ENCODE measurements around the gene MPRIP.

The MPRIP gene

GRCh38 chr17:17035490-17035889 lies 6.8 kb upstream of the MPRIP start:
- no peak overlapping the region for H3K4me3 ChIP-seq (ENCODE audit: low read depth, low read length)
- no peak for TF ChIP-seq ZNF510 (tag by site-specific recombination; IDR thresholded peaks at IDR 0.05; ENCODE audit: insufficient replicate concordance)
- no peak for TF ChIP-seq ZNF26 (tag by site-specific recombination; IDR thresholded peaks at IDR 0.05)
- no peak for TF ChIP-seq ZNF324 (tag by site-specific recombination; IDR thresholded peaks at IDR 0.05)
- no peak for TF ChIP-seq ELK4 (IDR thresholded peaks at IDR 0.05; ENCODE audit: borderline replicate concordance, low read depth, low read length)
- TF ChIP-seq ZNF626 (tag by site-specific recombination; IDR thresholded peaks at IDR 0.05) = no peak
- TF ChIP-seq ZNF645 (tag by site-specific recombination; IDR thresholded peaks at IDR 0.05) = no peak
- no peak for TF ChIP-seq SP2 (tag by site-specific recombination; IDR thresholded peaks at IDR 0.05)
- no peak for TF ChIP-seq ZNF133 (tag by site-specific recombination; IDR thresholded peaks at IDR 0.05)
- H3K9me3 ChIP-seq (ENCODE audit: control insufficient read depth, insufficient read depth, low read depth, low read length) = no peaks in the 10 kb centered on the region
- no peaks in the 10 kb centered on the region for H3K4me1 ChIP-seq (ENCODE audit: control insufficient read depth, insufficient read depth, low read length)
- CTCF ChIA-PET = interaction anchor here (1.2 kb wide), 1 partner anchor 35 kb away, joined by 4 read pairs; no protein-coding TSS in a partner anchor
- POLR2A ChIA-PET = interaction anchor here (0.9 kb wide), 1 partner anchor 8 kb away, joined by 3 read pairs; no protein-coding TSS in a partner anchor
- H3K27ac ChIP-seq (ENCODE audit: extremely low read depth, low read depth, low read length) = no peak overlapping the region
- no peaks in the 10 kb centered on the region for H3K36me3 ChIP-seq (ENCODE audit: control insufficient read depth in 2 of 2, insufficient read depth in 1 of 2, low read length in 2 of 2)

GRCh38 chr17:17035920-17036523 lies 6.2 kb upstream of the MPRIP start:
- H3K9me3 ChIP-seq (ENCODE audit: control insufficient read depth, insufficient read depth, low read depth, low read length) = no peaks in the 10 kb centered on the region
- H3K27ac ChIP-seq (ENCODE audit: extremely low read depth, low read depth, low read length) = no peak overlapping the region
- no peak for TF ChIP-seq ZNF560 (tag by site-specific recombination; IDR thresholded peaks at IDR 0.05; ENCODE audit: borderline replicate concordance)
- TF ChIP-seq ZNF362 (tag by site-specific recombination; IDR thresholded peaks at IDR 0.05) = no peak
- no peak for TF ChIP-seq ZXDB (tag by site-specific recombination; IDR thresholded peaks at IDR 0.05)
- no peak for TF ChIP-seq ZNF677 (tag by site-specific recombination; IDR thresholded peaks at IDR 0.05)
- TF ChIP-seq ZSCAN30 (tag by site-specific recombination; IDR thresholded peaks at IDR 0.05) = no peak
- ChIA-PET POLR2A (no interaction called here), CTCF (interaction anchor here (0.6 to 1.2 kb wide), 2 partner anchors 10 to 36 kb away, joined by 3 to 4 read pairs; no protein-coding TSS in a partner anchor)
- no peak overlapping the region for H3K4me3 ChIP-seq (ENCODE audit: low read depth, low read length)
- H3K4me1 ChIP-seq (ENCODE audit: control insufficient read depth, insufficient read depth, low read length) = no peaks in the 10 kb centered on the region
- H3K36me3 ChIP-seq (ENCODE audit: control insufficient read depth in 2 of 2, insufficient read depth in 1 of 2, low read length in 2 of 2) = no peaks in the 10 kb centered on the region

- ChIA-PET CTCF (interaction anchor here (0.6 to 1.2 kb wide), 2 partner anchors 10 to 36 kb away, joined by 3 to 4 read pairs; no protein-coding TSS in a partner anchor), POLR2A (no interaction called here)
- H3K4me1 ChIP-seq (ENCODE audit: control insufficient read depth, insufficient read depth, low read length) = no peaks in the 10 kb centered on the region
- no peak overlapping the region for H3K27ac ChIP-seq (ENCODE audit: extremely low read depth, low read depth, low read length)
- H3K4me3 ChIP-seq (ENCODE audit: low read depth, low read length) = no peak overlapping the region
- no peaks in the 10 kb centered on the region for H3K9me3 ChIP-seq (ENCODE audit: control insufficient read depth, insufficient read depth, low read depth, low read length)
- H3K36me3 ChIP-seq (ENCODE audit: control insufficient read depth in 2 of 2, insufficient read depth in 1 of 2, low read length in 2 of 2) = no peaks in the 10 kb centered on the region
- TF ChIP-seq ZNF174 (tag by site-specific recombination; IDR thresholded peaks at IDR 0.05) (no peak), ZNF791 (tag by site-specific recombination; IDR thresholded peaks at IDR 0.05) (no peak), ZBTB10 (tag by site-specific recombination; IDR thresholded peaks at IDR 0.05) (no peak), ZBTB6 (tag by site-specific recombination; IDR thresholded peaks at IDR 0.05) (no peak), ZNF221 (tag by site-specific recombination; IDR thresholded peaks at IDR 0.05; ENCODE audit: borderline replicate concordance) (no peak), ZNF114 (tag by site-specific recombination; IDR thresholded peaks at IDR 0.05) (no peak), ZNF202 (tag by site-specific recombination; IDR thresholded peaks at IDR 0.05; ENCODE audit: borderline replicate concordance) (no peak), HOXD13 (CRISPR knock-in tag; IDR thresholded peaks at IDR 0.05; ENCODE audit: borderline replicate concordance) (no peak), OVOL3 (tag by site-specific recombination; IDR thresholded peaks at IDR 0.05) (no peak), ZBTB48 (tag by site-specific recombination; IDR thresholded peaks at IDR 0.05) (no peak)
Observed at GRCh38 chr17:17036524-17036998, 5.7 kb upstream of the MPRIP start.
